GM21825 (cell line): ENCODE results near the gene EEA1.

Source experiments
- ATAC-seq: cut with Tn5 transposase; IDR thresholded peaks from one replicate; pipeline ENCODE4 v1.9.1; 2021; ENCODE audit warnings: mild to moderate bottlenecking, moderate library complexity; ENCODE audit not compliant: unreplicated experiment

EEA1 gene

GRCh38 chr12:92721130-92721529 lies 208.0 kb downstream of the EEA1 start:
- no peak for ATAC-seq
